Neural crest cell (in vitro differentiated cells): ENCODE results near the gene SRSF2. TPM values are rescaled to one million over a fixed set of nuclear protein-coding genes. Genes with fewer than 3 reads are reported as not detected.

ENCODE experiments used
- DNase-seq: peaks from one replicate; pipeline ENCODE4 v3.0.0; 2021; ENCODE audit warnings: low read depth, mixed read lengths, low spot score
- H3K27ac Mint-ChIP-seq: one replicate; pipeline ENCODE4 v1.8.0; 2021; ENCODE audit warnings: mild to moderate bottlenecking, mixed read lengths; ENCODE audit not compliant: unreplicated experiment
- H3K27me3 Mint-ChIP-seq: 2 replicates; pipeline ENCODE4 v1.8.0; 2021; ENCODE audit warnings: low read depth, mild to moderate bottlenecking, mixed read lengths
- H3K36me3 Mint-ChIP-seq: 2 replicates; pipeline ENCODE4 v1.8.0; 2021; ENCODE audit warnings: low read depth, mild to moderate bottlenecking, mixed read lengths
- H3K4me1 Mint-ChIP-seq: 2 replicates; pipeline ENCODE4 v1.8.0; 2021; ENCODE audit warnings: mixed read lengths
- H3K4me3 Mint-ChIP-seq: one replicate; pipeline ENCODE4 v1.8.0; 2021; ENCODE audit warnings: mild to moderate bottlenecking, mixed read lengths
- H3K9me3 Mint-ChIP-seq: 2 replicates; pipeline ENCODE4 v1.8.0; 2021; ENCODE audit warnings: mixed read lengths
- total RNA-seq: library from RNA; stranded (reverse); gene quantifications from 2 replicates; pipeline ENCODE4 v1.2.1, GENCODE V29; 2021
- TF ChIP-seq, protein P1 (sequence below): fragments of 200-600 bp; sonication (generic); conservative IDR thresholded peaks from 2 replicates; pipeline ENCODE4 v1.5.0; 2021; ENCODE audit warnings: antibody characterized with exemption, mild to moderate bottlenecking

The SRSF2 gene
- total RNA-seq, 1 donor from 2014 or later = 453 TPM

DNA sequence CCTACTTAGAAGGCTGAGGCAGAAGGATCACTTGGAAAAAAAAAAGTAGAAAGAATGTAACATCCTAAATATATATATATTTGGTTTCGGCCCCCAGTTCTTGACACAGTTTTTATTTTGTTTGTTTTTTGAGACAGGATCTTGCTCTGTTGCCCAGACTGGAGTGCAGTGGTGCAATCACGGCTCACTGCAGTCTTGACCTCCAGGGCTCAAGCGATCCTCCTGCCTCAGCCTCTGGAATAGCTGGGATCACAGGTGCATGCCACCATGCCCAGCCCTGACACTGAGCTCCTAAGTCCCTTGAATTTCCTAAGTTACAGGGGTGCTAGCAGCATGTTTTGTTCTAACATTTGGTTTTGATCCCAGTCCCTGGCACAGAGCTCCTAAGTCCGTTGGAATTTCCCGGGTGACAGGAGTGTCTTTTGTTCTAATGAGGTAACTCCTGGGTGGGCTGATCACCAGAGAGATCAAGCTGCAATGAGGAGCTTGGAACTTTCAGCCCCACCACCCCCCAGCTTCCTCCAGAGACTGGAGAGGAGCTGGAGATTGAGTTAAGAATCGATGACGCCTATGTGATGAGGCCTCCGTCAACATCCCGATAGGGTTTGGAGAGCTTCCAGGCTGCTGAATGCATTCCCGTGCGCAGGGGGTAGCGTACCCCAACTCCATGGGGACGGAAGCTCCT lies 46.4 kb downstream of the SRSF2 start:
- Mint-ChIP-seq H3K4me3 (no peak overlapping the region), H3K4me1 (peaks cover 37% of the 10 kb centered on the region), H3K27me3 (peaks cover 6% of the 10 kb centered on the region), H3K36me3 (no peaks in the 10 kb centered on the region), H3K9me3 (no peaks in the 10 kb centered on the region), H3K27ac (no peak overlapping the region)
- DNase-seq = no peak
- TF ChIP-seq, protein P1, sequence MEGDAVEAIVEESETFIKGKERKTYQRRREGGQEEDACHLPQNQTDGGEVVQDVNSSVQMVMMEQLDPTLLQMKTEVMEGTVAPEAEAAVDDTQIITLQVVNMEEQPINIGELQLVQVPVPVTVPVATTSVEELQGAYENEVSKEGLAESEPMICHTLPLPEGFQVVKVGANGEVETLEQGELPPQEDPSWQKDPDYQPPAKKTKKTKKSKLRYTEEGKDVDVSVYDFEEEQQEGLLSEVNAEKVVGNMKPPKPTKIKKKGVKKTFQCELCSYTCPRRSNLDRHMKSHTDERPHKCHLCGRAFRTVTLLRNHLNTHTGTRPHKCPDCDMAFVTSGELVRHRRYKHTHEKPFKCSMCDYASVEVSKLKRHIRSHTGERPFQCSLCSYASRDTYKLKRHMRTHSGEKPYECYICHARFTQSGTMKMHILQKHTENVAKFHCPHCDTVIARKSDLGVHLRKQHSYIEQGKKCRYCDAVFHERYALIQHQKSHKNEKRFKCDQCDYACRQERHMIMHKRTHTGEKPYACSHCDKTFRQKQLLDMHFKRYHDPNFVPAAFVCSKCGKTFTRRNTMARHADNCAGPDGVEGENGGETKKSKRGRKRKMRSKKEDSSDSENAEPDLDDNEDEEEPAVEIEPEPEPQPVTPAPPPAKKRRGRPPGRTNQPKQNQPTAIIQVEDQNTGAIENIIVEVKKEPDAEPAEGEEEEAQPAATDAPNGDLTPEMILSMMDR = no peak

DNA sequence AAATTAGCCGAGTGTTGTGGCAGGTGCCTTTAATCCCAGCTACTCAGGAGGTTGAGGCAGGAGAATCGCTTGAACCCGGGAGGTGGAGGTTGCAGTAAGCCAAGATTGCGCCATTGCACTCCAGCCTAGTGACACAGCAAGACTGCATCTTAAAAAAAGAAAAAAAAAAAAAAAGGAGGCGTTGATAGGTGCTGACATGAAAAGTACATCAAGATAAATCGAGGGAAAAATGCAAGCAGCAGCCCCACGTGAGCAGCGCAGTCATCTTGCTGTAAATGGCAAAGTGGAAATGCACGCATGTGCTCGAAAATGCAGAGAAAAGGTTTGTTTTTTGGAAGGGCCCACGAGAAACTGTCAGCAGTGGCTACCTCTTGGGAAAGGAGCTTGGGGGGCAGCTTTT lies 47.3 kb downstream of the SRSF2 start:
- peaks cover 30% of the 10 kb centered on the region for H3K4me1 Mint-ChIP-seq
- H3K27ac Mint-ChIP-seq = no peak overlapping the region
- no peaks in the 10 kb centered on the region for H3K36me3 Mint-ChIP-seq
- no peak overlapping the region for H3K4me3 Mint-ChIP-seq
- peaks cover 6% of the 10 kb centered on the region for H3K27me3 Mint-ChIP-seq
- TF ChIP-seq, protein P1 = no peak
- H3K9me3 Mint-ChIP-seq = no peaks in the 10 kb centered on the region
- no peak for DNase-seq

DNA sequence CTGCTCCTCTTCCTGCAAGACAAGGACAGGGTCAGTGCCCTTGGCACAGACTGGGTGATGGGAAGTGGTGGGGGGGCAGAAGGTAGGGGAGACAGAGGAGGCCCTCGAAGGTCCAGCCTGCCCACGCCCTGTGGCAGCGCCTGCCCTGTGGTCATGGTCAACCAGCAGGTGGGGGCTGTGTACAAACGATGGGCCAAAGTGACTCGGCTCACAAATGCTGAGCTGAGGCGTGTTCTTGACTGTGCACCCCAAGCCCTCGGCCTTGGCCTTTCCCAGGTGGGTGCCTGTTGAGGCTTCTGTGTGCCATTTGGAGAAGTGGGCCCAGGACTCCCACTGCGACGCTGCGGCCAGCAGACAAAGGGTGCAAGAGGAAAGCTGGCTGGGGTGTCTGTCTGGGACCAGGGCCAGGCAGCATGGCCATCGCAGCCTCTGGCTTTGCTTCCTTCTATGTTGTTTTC lies 48.9 kb downstream of the SRSF2 start:
- H3K36me3 Mint-ChIP-seq = no peaks in the 10 kb centered on the region
- no peak overlapping the region for H3K4me3 Mint-ChIP-seq
- H3K9me3 Mint-ChIP-seq = no peaks in the 10 kb centered on the region
- no peak for DNase-seq
- H3K27me3 Mint-ChIP-seq = peaks cover 6% of the 10 kb centered on the region
- TF ChIP-seq, protein P1 = no peak
- no peak overlapping the region for H3K27ac Mint-ChIP-seq
- peaks cover 30% of the 10 kb centered on the region for H3K4me1 Mint-ChIP-seq

DNA sequence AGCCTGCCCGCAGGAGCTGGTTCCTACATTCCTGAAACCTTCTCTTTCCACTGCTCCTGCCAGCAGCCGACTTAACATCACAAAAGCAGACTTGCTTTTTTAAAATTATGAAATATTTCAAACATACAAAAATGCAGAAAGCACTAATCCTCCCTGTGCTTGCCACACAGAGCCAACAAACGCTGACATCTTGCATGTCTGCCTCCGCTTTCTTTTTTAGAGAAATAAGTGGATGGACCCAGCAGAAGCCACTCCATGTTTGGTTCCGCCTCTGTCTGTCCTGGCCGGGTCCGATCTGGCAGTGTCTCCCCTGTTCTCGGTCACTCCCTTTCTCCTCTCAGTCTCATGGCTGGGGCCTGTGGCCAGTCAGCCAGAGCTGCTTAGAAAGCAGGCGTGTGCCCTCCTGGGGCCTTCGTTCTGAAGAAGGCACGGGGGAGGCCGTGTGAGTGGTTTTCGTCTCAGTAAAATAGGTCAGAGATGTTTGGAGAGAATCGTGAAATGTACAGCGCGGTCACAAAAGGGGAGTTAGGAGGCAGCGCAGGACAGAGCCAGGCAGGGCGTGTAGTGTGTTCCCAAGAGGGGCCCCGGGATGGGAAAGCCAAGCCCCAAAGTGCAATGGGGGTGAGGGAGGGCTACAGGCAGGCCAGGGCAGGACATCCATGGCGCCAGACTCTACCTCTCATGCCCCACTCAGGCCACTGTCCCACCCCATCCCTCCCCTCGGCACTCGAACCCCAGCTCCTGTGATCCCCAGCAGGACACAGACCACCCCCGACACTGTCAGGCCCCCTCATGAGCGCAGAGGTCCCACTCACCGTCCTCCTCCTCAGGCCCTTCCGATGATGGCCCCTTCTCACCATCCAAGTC lies 49.6 kb downstream of the SRSF2 start:
- TF ChIP-seq, protein P1 = no peak
- peaks cover 6% of the 10 kb centered on the region for H3K27me3 Mint-ChIP-seq
- H3K36me3 Mint-ChIP-seq = no peaks in the 10 kb centered on the region
- no peak for DNase-seq
- H3K4me1 Mint-ChIP-seq = peaks cover 26% of the 10 kb centered on the region
- no peak overlapping the region for H3K4me3 Mint-ChIP-seq
- no peak overlapping the region for H3K27ac Mint-ChIP-seq
- H3K9me3 Mint-ChIP-seq = no peaks in the 10 kb centered on the region

DNA sequence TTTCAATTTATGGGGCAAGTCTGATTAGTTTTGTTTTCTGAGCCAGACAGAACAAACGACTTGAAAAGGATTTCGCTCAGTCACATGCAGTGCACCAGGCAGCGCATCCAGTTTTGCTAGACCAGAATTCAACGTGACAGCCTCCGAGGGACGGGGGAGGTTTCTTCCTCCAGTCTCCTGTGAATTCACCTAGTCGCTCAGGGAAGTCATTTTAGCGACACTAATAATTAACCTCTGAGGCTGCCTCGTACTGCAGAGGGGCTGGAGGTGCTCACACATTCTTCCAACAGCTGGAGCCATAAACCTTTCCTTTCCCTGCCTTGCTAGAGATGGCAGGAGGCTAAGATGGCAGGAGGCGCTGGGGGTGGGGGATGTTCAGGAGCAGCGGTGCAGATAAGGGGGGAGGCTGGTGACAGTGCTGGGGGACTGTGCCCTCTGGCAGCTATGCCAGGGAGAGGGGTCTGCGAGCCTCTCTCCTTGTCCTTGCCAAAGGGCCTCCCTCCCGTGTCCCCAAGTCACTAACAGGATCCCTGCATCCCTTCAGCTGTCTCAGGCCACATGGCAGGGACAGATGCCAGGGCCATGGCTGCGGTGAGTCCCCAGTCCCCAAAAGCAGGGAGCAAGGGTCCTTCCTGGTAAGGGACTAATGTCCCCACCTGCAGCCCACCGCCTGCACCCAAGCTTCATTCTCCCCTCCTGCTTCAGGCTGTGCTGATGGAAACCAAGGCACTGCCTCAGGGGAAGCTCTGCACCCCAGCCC lies 50.4 kb downstream of the SRSF2 start:
- H3K27ac Mint-ChIP-seq = peak overlapping the region; percentile 27
- TF ChIP-seq, protein P1 = no peak
- H3K36me3 Mint-ChIP-seq = no peaks in the 10 kb centered on the region
- no peaks in the 10 kb centered on the region for H3K9me3 Mint-ChIP-seq
- no peak for DNase-seq
- no peak overlapping the region for H3K4me3 Mint-ChIP-seq
- peaks cover 24% of the 10 kb centered on the region for H3K4me1 Mint-ChIP-seq
- H3K27me3 Mint-ChIP-seq = peaks cover 6% of the 10 kb centered on the region
